HepG2 (cell line): ENCODE measurements around the gene ZNRF3. TPM values are rescaled to one million over a fixed set of nuclear protein-coding genes. Genes with fewer than 3 reads are reported as not detected.

ENCODE experiments used
- ATAC-seq: fragments of 200-7000 bp; cut with Tn5 transposase; 3 replicates; pipeline ENCODE4 v1.9.1; 2020; ENCODE audit warnings: mild to moderate bottlenecking, moderate library complexity
- BruUV-seq: library from RNA; stranded (reverse); fragments of 400-500 nt; replicated peaks from 2 replicates; lab custom pipeline; 2021; lab: Mats Ljungman, UMichigan
- CTCF ChIA-PET: fragments of 300-600 bp; formaldehyde crosslinking; extraction: SDS; loops from one replicate; lab custom pipeline; 2021; ENCODE audit warnings: low total read pairs, inconsistent platforms, low intra/inter-chr PET ratio; lab: Yijun Ruan, JAX
- POLR2A ChIA-PET: fragments of 350-600 bp; sonication (Branson Sonifier 250); formaldehyde crosslinking; loops from one replicate; lab custom pipeline; 2020; ENCODE audit warnings: antibody characterized with exemption, inconsistent platforms; lab: Yijun Ruan, JAX
- DNase-seq: peaks from one replicate; pipeline ENCODE4 v3.0.0-alpha.2; 2015; ENCODE audit warnings: low spot score
- FAIRE-seq: peaks from 3 replicates; lab custom pipeline; 2011; peaks lifted over from hg19 to GRCh38; lab: Jason Lieb, UNC
- H2AFZ ChIP-seq: one replicate; pipeline ENCODE4 v1.6.1; 2011; ENCODE audit warnings: low read length, inconsistent platforms
- H3K27ac ChIP-seq: fragments of 300-600 bp; 3 replicates; pipeline ENCODE4 v1.8.0; 2011; ENCODE audit warnings: mixed run types, mild to moderate bottlenecking, mixed read lengths, low read length, inconsistent platforms; ENCODE audit not compliant: insufficient read depth; ENCODE audit errors: extremely low read length
- H3K27me3 ChIP-seq, 2 experiments: fragments of 200-600 bp in 1 of 2; 2 replicates in 1 of 2; 3 replicates in 1 of 2; pipeline versions ENCODE4 v1.6.0 to v1.8.0; 2011; ENCODE audit warnings: low read length in 2 of 2, mild to moderate bottlenecking in 2 of 2, moderate library complexity in 2 of 2, inconsistent platforms in 1 of 2; ENCODE audit not compliant: insufficient read depth in 2 of 2, control insufficient read depth in 1 of 2
- H3K36me3 ChIP-seq, 2 experiments: fragments of 200-600 bp in 1 of 2; replicated peaks in 1 of 2; 2 replicates in 1 of 2; 3 replicates in 1 of 2; pipeline versions ENCODE4 v1.5.1 to v1.8.0; 2011; ENCODE audit warnings: low read length in 2 of 2, inconsistent platforms in 1 of 2; ENCODE audit not compliant: insufficient read depth in 2 of 2, control insufficient read depth in 1 of 2
- H3K4me1 ChIP-seq: 2 replicates; pipeline ENCODE4 v1.5.1; 2012; ENCODE audit warnings: low read length, inconsistent platforms; ENCODE audit not compliant: insufficient read depth
- H3K4me2 ChIP-seq: 2 replicates; pipeline ENCODE4 v1.6.0; 2011; ENCODE audit warnings: low read depth, low read length, inconsistent platforms
- H3K4me3 ChIP-seq, 3 experiments: fragments of 200-600 bp in 1 of 3; sonication (generic), shearing (Covaris generic) in 1 of 3; replicated peaks in 1 of 3; 2 replicates each; pipeline ENCODE4 v1.5.1; 2011 to 2016; ENCODE audit warnings: low read length in 3 of 3, inconsistent platforms in 2 of 3, low read depth in 2 of 3, mild to moderate bottlenecking in 2 of 3, control low read depth in 1 of 3, mixed read lengths in 1 of 3; ENCODE audit not compliant: insufficient read depth in 1 of 3
- H3K79me2 ChIP-seq: one replicate; pipeline ENCODE4 v1.6.1; 2011; ENCODE audit warnings: low read length, inconsistent platforms; ENCODE audit not compliant: insufficient read depth
- H3K9ac ChIP-seq: 2 replicates; pipeline ENCODE4 v1.6.0; 2011; ENCODE audit warnings: mild to moderate bottlenecking, low read depth, low read length, inconsistent platforms; ENCODE audit not compliant: insufficient read depth
- H3K9me3 ChIP-seq: 2 replicates; pipeline ENCODE4 v1.5.1; 2012; ENCODE audit warnings: mild to moderate bottlenecking, low read length
- H4K20me1 ChIP-seq: 2 replicates; pipeline ENCODE4 v1.6.0; 2011; ENCODE audit warnings: inconsistent platforms, mild to moderate bottlenecking, low read length, moderate library complexity; ENCODE audit not compliant: insufficient read depth
- FIP1L1 ChIP-seq: fragments of 200-400 bp; formaldehyde crosslinking; IDR thresholded peaks from 2 replicates; pipeline ENCODE4 v1.6.1; 2018; ENCODE audit warnings: low read depth, mild to moderate bottlenecking, low read length, moderate library complexity, borderline replicate concordance; ENCODE audit not compliant: insufficient read depth
- HDAC1 ChIP-seq: sonication (generic); formaldehyde crosslinking; IDR thresholded peaks from 2 replicates; pipeline ENCODE4 v1.5.1; 2020; ENCODE audit warnings: mild to moderate bottlenecking, missing genetic modification reagents
- HNF4A ChIP-seq: sonication (generic); formaldehyde crosslinking; IDR thresholded peaks from 2 replicates; pipeline ENCODE4 v1.4.0; 2020; ENCODE audit warnings: missing genetic modification reagents
- MEIS1 ChIP-seq: sonication (generic); formaldehyde crosslinking; IDR thresholded peaks from 2 replicates; pipeline ENCODE4 v1.9.0; 2021; ENCODE audit warnings: mild to moderate bottlenecking, missing genetic modification reagents, moderate library complexity, borderline replicate concordance
- NR2C2 ChIP-seq: sonication (generic); formaldehyde crosslinking; IDR thresholded peaks from 2 replicates; pipeline ENCODE4 v1.4.0; 2020; ENCODE audit warnings: missing genetic modification reagents, mild to moderate bottlenecking, moderate library complexity, borderline replicate concordance
- NR2F1 ChIP-seq, 2 experiments: fragments of 450-650 bp in 1 of 2; formaldehyde crosslinking in 1 of 2; IDR thresholded peaks; 2 replicates each; pipeline versions ENCODE4 v1.5.0 to v1.6.1; 2016 to 2020; ENCODE audit warnings: mild to moderate bottlenecking in 1 of 2, missing compliant biosample characterization in 1 of 2, missing genetic modification reagents in 1 of 2, moderate library complexity in 1 of 2
- NRL ChIP-seq: sonication (generic); formaldehyde crosslinking; IDR thresholded peaks from 2 replicates; pipeline ENCODE4 v1.5.0; 2020; ENCODE audit warnings: missing genetic modification reagents, mild to moderate bottlenecking, moderate library complexity, borderline replicate concordance
- RARA ChIP-seq: IDR thresholded peaks from 2 replicates; pipeline ENCODE4 v1.6.1; 2016; ENCODE audit warnings: missing genetic modification reagents, missing compliant biosample characterization
- REL ChIP-seq: sonication (generic); formaldehyde crosslinking; conservative IDR thresholded peaks from 2 replicates; pipeline ENCODE4 v1.8.0; 2022; ENCODE audit warnings: mild to moderate bottlenecking, missing genetic modification reagents, moderate library complexity
- RELA ChIP-seq: sonication (generic); formaldehyde crosslinking; IDR thresholded peaks from 2 replicates; pipeline ENCODE4 v1.4.0; 2020; ENCODE audit warnings: missing genetic modification reagents
- RFX1 ChIP-seq: fragments of 450-650 bp; IDR thresholded peaks from 2 replicates; pipeline ENCODE4 v1.6.1; 2017
- SPEN ChIP-seq: sonication (generic); formaldehyde crosslinking; IDR thresholded peaks from 2 replicates; pipeline ENCODE4 v1.5.1; 2020; ENCODE audit warnings: low read depth, mild to moderate bottlenecking, missing genetic modification reagents
- STAT5B ChIP-seq: sonication (generic); formaldehyde crosslinking; IDR thresholded peaks from 2 replicates; pipeline ENCODE4 v1.4.0; 2020; ENCODE audit warnings: missing genetic modification reagents
- ZNF264 ChIP-seq: sonication (generic); formaldehyde crosslinking; IDR thresholded peaks from 2 replicates; pipeline ENCODE4 v1.4.0; 2020; ENCODE audit warnings: missing genetic modification reagents
- ZNF720 ChIP-seq: sonication (generic); formaldehyde crosslinking; IDR thresholded peaks from 2 replicates; pipeline ENCODE4 v1.4.0; 2020; ENCODE audit warnings: missing genetic modification reagents
- ZNF841 ChIP-seq: sonication (generic); formaldehyde crosslinking; IDR thresholded peaks from 2 replicates; pipeline ENCODE4 v1.8.1; 2023; ENCODE audit warnings: missing genetic modification reagents, borderline replicate concordance
- WGBS: methylation state at CpG from one replicate; pipeline ENCODE4 v1.1.6; 2017; ENCODE audit warnings: low lambda C conversion rate; 5-methylcytosine and 5-hydroxymethylcytosine counted together
- in situ Hi-C: cut with HindIII; loops from 2 replicates; pipeline ENCODE4 v1.10.0; 2017; ENCODE audit warnings: low pct_unique_long_range_greater_than_20kb; ENCODE audit not compliant: extremely low pct_ligation_motif_present
- intact Hi-C: fragments of 100-400 bp; cut with micrococcal nuclease; formaldehyde crosslinking; loops from one replicate; pipeline ENCODE4 v1.10.0; 2022; ENCODE audit not compliant: unreplicated experiment
- polyA plus RNA-seq, 8 experiments: library from polyadenylated mRNA; depleted of rRNA in 3 of 8; stranded (reverse) in 7 of 8; unstranded in 1 of 8; fragments of >200 nt; fragmentation: Illumina TruSeq in 4 of 8; extraction: Trizol in 4 of 8; gene quantifications; 2 replicates each; pipeline versions ENCODE4 v1.2.1 to v1.2.3, GENCODE V29; 2011 to 2016; ENCODE audit warnings: low read depth in 4 of 8, missing spikeins in 1 of 8, mixed read lengths in 1 of 8; ENCODE audit not compliant: insufficient read depth in 1 of 8
- total RNA-seq, 5 experiments: library from RNA; depleted of rRNA; stranded (reverse); fragments of >200 nt; fragmentation: Illumina TruSeq; extraction: Trizol; gene quantifications; 2 replicates each; pipeline ENCODE4 v1.2.3, GENCODE V29; 2016; ENCODE audit warnings: low read depth in 1 of 5
- TF ChIP-seq, protein P1 (sequence below): sonication (generic); formaldehyde crosslinking; IDR thresholded peaks from 2 replicates; pipeline ENCODE4 v1.4.0; 2020; ENCODE audit warnings: low read depth, mild to moderate bottlenecking, missing genetic modification reagents
- TF ChIP-seq, protein P2 (sequence below): sonication (generic); formaldehyde crosslinking; IDR thresholded peaks from 2 replicates; pipeline ENCODE4 v1.4.0; 2020; ENCODE audit warnings: missing genetic modification reagents
- TF ChIP-seq, protein P3 (sequence below): sonication (generic); formaldehyde crosslinking; IDR thresholded peaks from 2 replicates; pipeline ENCODE4 v1.5.0; 2020; ENCODE audit warnings: mild to moderate bottlenecking, missing genetic modification reagents

ZNRF3 gene
- total and polyA plus RNA-seq, 2 of the 13 experiments (the other 11 are each of a cell fraction or from before 2014, with no cell fraction given): 20.3 to 36.7 TPM

DNA sequence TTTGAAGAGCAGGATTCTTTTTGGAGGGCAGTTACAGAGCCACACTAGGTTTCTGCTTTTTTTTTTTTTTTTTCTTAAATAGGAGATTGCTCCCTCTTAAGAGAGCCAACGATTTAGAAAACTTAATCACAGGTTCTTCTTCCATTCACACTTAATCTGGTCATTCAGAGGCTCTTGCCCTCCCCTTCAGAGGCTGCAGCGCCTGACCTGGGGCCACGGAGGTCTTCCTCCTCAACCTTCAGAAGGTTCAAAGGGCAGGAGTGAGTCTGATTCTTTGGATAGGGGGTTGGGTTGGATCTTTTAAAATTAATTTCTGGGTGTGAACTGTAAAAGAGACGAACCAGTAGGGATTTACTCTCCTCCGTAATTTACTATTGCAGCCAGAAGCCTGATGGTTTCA, 57.1 kb downstream of the ZNRF3 start:
- Histone ChIP-seq H3K36me3 (peaks cover 7 to 21% of the 10 kb centered on the region in 2 experiments; a peak in 4 of 5 replicates), H3K4me3 (no peak overlapping the region), H3K27ac (peak overlapping the region; percentile 37), H3K4me1 (peaks cover 85% of the 10 kb centered on the region), H3K79me2 (peaks cover 94% of the 10 kb centered on the region), H3K27me3 (no peaks in the 10 kb centered on the region), H3K9me3 (no peaks in the 10 kb centered on the region), H3K4me2 (no peak overlapping the region), H4K20me1 (peaks cover 12% of the 10 kb centered on the region), H3K9ac (0 out of 2 replicates have a peak overlapping the region, but pooled peaks have one; percentile 3), H2AFZ (no peak overlapping the region)
- 51% methylated on average over 5 of the region's 5 CpGs for whole genome bisulfite sequencing
- TF ChIP-seq, protein P1, sequence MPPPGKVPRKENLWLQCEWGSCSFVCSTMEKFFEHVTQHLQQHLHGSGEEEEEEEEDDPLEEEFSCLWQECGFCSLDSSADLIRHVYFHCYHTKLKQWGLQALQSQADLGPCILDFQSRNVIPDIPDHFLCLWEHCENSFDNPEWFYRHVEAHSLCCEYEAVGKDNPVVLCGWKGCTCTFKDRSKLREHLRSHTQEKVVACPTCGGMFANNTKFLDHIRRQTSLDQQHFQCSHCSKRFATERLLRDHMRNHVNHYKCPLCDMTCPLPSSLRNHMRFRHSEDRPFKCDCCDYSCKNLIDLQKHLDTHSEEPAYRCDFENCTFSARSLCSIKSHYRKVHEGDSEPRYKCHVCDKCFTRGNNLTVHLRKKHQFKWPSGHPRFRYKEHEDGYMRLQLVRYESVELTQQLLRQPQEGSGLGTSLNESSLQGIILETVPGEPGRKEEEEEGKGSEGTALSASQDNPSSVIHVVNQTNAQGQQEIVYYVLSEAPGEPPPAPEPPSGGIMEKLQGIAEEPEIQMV (CRISPR knock-in tag): no peak
- TF ChIP-seq, protein P2, sequence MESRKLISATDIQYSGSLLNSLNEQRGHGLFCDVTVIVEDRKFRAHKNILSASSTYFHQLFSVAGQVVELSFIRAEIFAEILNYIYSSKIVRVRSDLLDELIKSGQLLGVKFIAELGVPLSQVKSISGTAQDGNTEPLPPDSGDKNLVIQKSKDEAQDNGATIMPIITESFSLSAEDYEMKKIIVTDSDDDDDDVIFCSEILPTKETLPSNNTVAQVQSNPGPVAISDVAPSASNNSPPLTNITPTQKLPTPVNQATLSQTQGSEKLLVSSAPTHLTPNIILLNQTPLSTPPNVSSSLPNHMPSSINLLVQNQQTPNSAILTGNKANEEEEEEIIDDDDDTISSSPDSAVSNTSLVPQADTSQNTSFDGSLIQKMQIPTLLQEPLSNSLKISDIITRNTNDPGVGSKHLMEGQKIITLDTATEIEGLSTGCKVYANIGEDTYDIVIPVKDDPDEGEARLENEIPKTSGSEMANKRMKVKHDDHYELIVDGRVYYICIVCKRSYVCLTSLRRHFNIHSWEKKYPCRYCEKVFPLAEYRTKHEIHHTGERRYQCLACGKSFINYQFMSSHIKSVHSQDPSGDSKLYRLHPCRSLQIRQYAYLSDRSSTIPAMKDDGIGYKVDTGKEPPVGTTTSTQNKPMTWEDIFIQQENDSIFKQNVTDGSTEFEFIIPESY (CRISPR knock-in tag): peak; percentile 92
- TF ChIP-seq NRL (CRISPR knock-in tag) (no peak), NR2F1 (CRISPR knock-in tag; IDR thresholded peaks at IDR 0.05) (0 out of 4 replicates have a peak, but pooled peaks of 1 of the 2 experiments have one; percentile 37), MEIS1 (no peak), SPEN (no peak), ZNF264 (CRISPR knock-in tag) (no peak), RARA (CRISPR knock-in tag) (peak; percentile 45; the same call in 1 of the 2 replicates), RFX1 (no peak), NR2C2 (CRISPR knock-in tag) (0 out of 2 replicates have a peak, but pooled peaks have one; percentile 14), HNF4A (CRISPR knock-in tag) (peak; percentile 43; the same call in 1 of the 2 replicates), FIP1L1 (no peak), HDAC1 (CRISPR knock-in tag) (no peak), REL (CRISPR knock-in tag) (no peak), RELA (CRISPR knock-in tag) (no peak), STAT5B (CRISPR knock-in tag) (no peak), ZNF720 (CRISPR knock-in tag) (no peak), ZNF841 (CRISPR knock-in tag) (no peak)
- TF ChIP-seq, protein P3, sequence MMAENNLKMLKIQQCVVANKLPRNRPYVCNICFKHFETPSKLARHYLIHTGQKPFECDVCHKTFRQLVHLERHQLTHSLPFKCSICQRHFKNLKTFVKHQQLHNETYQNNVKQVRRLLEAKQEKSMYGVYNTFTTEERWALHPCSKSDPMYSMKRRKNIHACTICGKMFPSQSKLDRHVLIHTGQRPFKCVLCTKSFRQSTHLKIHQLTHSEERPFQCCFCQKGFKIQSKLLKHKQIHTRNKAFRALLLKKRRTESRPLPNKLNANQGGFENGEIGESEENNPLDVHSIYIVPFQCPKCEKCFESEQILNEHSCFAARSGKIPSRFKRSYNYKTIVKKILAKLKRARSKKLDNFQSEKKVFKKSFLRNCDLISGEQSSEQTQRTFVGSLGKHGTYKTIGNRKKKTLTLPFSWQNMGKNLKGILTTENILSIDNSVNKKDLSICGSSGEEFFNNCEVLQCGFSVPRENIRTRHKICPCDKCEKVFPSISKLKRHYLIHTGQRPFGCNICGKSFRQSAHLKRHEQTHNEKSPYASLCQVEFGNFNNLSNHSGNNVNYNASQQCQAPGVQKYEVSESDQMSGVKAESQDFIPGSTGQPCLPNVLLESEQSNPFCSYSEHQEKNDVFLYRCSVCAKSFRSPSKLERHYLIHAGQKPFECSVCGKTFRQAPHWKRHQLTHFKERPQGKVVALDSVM (CRISPR knock-in tag): 0 out of 2 replicates have a peak, but pooled peaks have one; percentile 24
- intact Hi-C loops (loop anchor here (5.0 kb wide), 1 partner anchor 48 kb away; no protein-coding TSS in a partner anchor), in situ Hi-C loops (no loop called here)
- ATAC-seq (no peak), FAIRE-seq (peak; percentile 39), DNase-seq (no peak)
- CTCF ChIA-PET: no interaction called here
- POLR2A ChIA-PET: no interaction called here
- no TSS peak for BruUV-seq
